Nephron progenitor cell (in vitro differentiated cells): ENCODE measurements around the gene BLVRA.
"Not testable (repeated sequence)": the region's sequence is repeated elsewhere in the genome, so short reads cannot be mapped to it uniquely, and the experiment has no call there.

Source experiments
- DNase-seq: peaks from one replicate; pipeline ENCODE4 v3.0.0; 2021
- H3K27ac Mint-ChIP-seq: 2 replicates; pipeline ENCODE4 v1.8.0; 2021; ENCODE audit warnings: mild to moderate bottlenecking, moderate library complexity, mixed read lengths
- H3K27me3 Mint-ChIP-seq: 2 replicates; pipeline ENCODE4 v1.8.0; 2021; ENCODE audit warnings: mild to moderate bottlenecking, low read depth, mixed read lengths; ENCODE audit not compliant: poor library complexity
- H3K36me3 Mint-ChIP-seq: 2 replicates; pipeline ENCODE4 v1.8.0; 2021; ENCODE audit warnings: low read depth, mixed read lengths
- H3K4me1 Mint-ChIP-seq: 2 replicates; pipeline ENCODE4 v1.8.0; 2021; ENCODE audit warnings: mixed read lengths
- H3K4me3 Mint-ChIP-seq: 2 replicates; pipeline ENCODE4 v1.8.0; 2021; ENCODE audit warnings: mild to moderate bottlenecking, moderate library complexity, mixed read lengths
- H3K9me3 Mint-ChIP-seq: 2 replicates; pipeline ENCODE4 v1.8.0; 2021; ENCODE audit warnings: mild to moderate bottlenecking, moderate library complexity, mixed read lengths
- CTCF ChIP-seq: fragments of 200-600 bp; sonication (generic); IDR thresholded peaks from 2 replicates; pipeline ENCODE4 v1.5.0; 2021; ENCODE audit warnings: antibody characterized with exemption

Gene BLVRA

DNA sequence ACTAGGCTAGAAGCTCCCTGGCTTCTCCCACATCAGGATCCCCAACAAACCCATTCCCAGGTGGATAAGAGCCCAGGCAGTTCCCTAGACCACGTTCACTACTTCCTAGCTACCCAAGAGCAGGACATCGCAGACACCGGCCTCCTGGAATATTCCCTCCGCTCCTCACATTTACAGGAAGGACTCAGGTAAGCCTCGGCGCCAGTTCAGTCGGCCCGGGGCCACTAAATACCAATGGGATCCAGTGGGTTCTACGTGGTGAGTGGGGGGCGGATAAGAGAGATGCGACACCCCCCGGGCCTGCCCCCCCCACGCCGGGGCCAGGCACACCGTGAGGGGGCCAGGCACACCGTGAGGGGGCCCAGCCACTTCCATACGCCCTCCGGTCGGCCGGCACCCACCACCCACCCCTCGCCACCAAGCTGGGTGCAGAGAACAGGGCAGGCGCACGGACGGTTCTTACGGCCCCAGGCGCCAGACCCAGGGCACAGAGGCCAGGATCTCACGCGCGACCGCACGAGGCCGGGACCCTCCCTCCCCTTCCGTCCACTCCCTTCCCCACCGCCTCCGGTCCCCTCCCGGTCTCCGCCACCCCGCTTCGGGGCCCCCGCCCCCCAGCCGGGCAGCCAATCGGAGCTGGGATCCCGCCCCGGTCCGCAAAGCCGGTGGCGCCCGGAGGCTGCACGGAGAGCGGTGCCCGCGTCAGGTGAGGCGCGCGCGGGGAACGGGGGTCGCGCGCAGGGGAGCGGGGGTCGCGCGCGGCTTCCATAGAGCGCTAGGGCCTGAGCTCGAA, at the start of gene BLVRA:
Gene BLVRA, plus strand, starts transcription at position 652 of the 793 bp plus-strand sequence. CDS start 12,479 bp downstream, outside the sequence.
- Mint-ChIP-seq H3K4me3 (peak within 1 kb of the TSS; percentile 82), H3K4me1 (peaks cover 38% of the 10 kb centered on the region), H3K9me3 (no peaks in the 10 kb centered on the region), H3K27ac (no peak within 1 kb of the TSS), H3K36me3 (no peaks in the 10 kb centered on the region), H3K27me3 (peaks cover 44% of the 10 kb centered on the region)
- DNase-seq: peak; percentile 83
- TF ChIP-seq CTCF: no peak

DNA sequence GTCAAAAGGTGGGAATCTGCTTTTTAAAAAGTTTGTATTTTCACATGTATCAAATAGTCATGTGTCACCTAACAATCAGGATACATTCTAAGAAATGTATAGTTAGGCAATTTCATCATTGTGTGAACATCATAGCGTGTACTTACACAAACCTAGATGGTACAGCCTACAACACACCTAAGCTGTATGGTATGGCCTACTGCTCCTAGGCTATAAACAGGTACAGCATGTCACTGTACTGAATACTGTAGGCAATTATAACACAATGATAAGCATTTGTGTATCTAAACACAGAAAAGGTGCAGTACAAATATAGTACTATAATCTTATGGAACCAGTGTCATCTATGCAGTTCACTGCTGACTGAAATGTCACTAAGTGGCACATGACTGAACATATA, 47.0 kb upstream of the BLVRA start:
- Mint-ChIP-seq H3K27ac (no peak overlapping the region), H3K4me3 (no peak overlapping the region), H3K36me3 (peaks cover 85% of the 10 kb centered on the region), H3K27me3 (no peaks in the 10 kb centered on the region), H3K9me3 (peaks cover 58% of the 10 kb centered on the region), H3K4me1 (no peaks in the 10 kb centered on the region)
- no peak for TF ChIP-seq CTCF
- no peak for DNase-seq

DNA sequence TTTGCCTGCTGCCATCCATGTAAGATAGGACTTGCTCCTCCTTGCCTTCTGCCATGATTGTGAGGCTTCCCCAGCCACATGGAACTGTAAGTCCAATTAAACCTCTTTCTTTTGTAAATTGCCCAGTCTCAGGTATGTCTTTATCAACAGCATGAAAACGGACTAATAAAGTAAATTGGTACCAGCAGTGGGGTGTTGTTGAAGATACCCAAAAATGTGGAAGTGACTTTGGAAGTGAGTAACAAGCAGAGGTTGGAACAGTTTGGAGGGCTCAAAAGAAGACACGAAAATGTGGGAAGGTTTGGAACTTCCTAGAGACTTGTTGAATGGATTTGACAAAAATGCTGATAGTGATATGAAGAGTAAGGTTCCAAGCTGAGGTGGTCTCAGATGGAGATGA, 42.5 kb upstream of the BLVRA start:
- H3K27me3 Mint-ChIP-seq, DNase-seq, H3K27ac Mint-ChIP-seq, H3K4me3 Mint-ChIP-seq, H3K4me1 Mint-ChIP-seq: not testable (repeated sequence)
- peaks cover 57% of the 10 kb centered on the region for H3K9me3 Mint-ChIP-seq
- H3K36me3 Mint-ChIP-seq: peaks cover 87% of the 10 kb centered on the region

- H3K9me3 Mint-ChIP-seq: peaks cover 54% of the 10 kb centered on the region
- H3K4me3 Mint-ChIP-seq: no peak overlapping the region
- no peaks in the 10 kb centered on the region for H3K4me1 Mint-ChIP-seq
- no peak for TF ChIP-seq CTCF
- H3K27ac Mint-ChIP-seq: no peak overlapping the region
- H3K36me3 Mint-ChIP-seq: peaks cover 87% of the 10 kb centered on the region
- DNase-seq: no peak
- H3K27me3 Mint-ChIP-seq: no peaks in the 10 kb centered on the region
These were observed 41.9 kb upstream of the BLVRA start for GRCh38 chr7:43716598-43716997.

DNA sequence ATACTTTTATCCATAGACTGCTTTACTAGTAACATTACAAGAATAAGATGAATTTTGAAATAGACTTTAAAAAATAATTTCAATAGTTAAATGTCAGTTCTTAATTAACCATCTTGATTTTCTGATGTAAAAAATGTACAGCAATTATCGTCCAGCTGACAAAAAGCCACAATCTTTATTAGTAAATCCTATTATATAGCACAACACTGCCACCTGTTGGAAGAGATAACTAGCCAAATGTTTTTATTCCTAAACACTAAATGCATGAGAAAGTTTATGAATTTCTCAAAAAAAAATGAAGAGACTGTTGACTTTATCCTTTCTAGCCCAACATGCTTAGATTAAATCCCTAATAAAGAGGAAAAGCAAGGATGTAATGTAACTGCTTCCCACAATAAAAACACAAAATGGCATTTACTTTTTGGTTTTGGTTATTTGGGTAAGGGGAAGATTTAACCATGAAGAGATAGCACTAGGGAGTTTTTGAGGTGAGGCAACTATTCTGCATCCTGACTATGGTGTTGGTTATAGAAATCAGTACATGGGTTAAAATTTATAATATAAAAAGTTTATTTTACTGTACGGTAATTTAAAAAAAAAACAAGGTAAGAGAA, 37.2 kb upstream of the BLVRA start:
- Mint-ChIP-seq H3K27ac (no peak overlapping the region), H3K36me3 (peaks cover 85% of the 10 kb centered on the region), H3K4me3 (no peak overlapping the region), H3K27me3 (no peaks in the 10 kb centered on the region), H3K9me3 (peaks cover 46% of the 10 kb centered on the region), H3K4me1 (peaks cover 4% of the 10 kb centered on the region)
- TF ChIP-seq CTCF: peak; percentile 57
- DNase-seq: no peak

- Mint-ChIP-seq H3K4me1 (peaks cover 20% of the 10 kb centered on the region), H3K27me3 (no peaks in the 10 kb centered on the region), H3K27ac (no peak overlapping the region)
These were observed 35.5 kb upstream of the BLVRA start for GRCh38 chr7:43723007-43723341.

More at GRCh38 chr7:43723007-43723341, 35.5 kb upstream of the BLVRA start:
- Mint-ChIP-seq H3K9me3 (peaks cover 41% of the 10 kb centered on the region), H3K36me3 (peaks cover 83% of the 10 kb centered on the region), H3K4me3 (no peak overlapping the region)
- no peak for TF ChIP-seq CTCF
- no peak for DNase-seq
